H9 (cell line): ENCODE data around the gene ADAM22. TPM values are rescaled to one million over a fixed set of nuclear protein-coding genes. Genes with fewer than 3 reads are reported as not detected.

Experiments
- DNase-seq: peaks from one replicate; pipeline ENCODE4 v3.0.0-alpha.2; 2017
- H2AFZ ChIP-seq: one replicate; pipeline ENCODE4 v1.6.1; 2013; ENCODE audit warnings: mild to moderate bottlenecking, low read length, control low read depth, moderate library complexity
- H2AK5ac ChIP-seq: 2 replicates; pipeline ENCODE4 v1.6.1; 2013; ENCODE audit warnings: low read length, control low read depth, mixed read lengths; ENCODE audit not compliant: insufficient read length
- H2BK120ac ChIP-seq: one replicate; pipeline ENCODE4 v1.6.1; 2013; ENCODE audit warnings: low read depth, mild to moderate bottlenecking, low read length, control low read depth, inconsistent platforms; ENCODE audit not compliant: poor library complexity, severe bottlenecking
- H2BK12ac ChIP-seq: 2 replicates; pipeline ENCODE4 v1.6.1; 2013; ENCODE audit warnings: low read length, control low read depth, mixed read lengths, low read depth; ENCODE audit not compliant: insufficient read length
- H2BK15ac ChIP-seq: 2 replicates; pipeline ENCODE4 v1.6.1; 2013; ENCODE audit warnings: low read depth, low read length, control low read depth
- H2BK20ac ChIP-seq: one replicate; pipeline ENCODE4 v1.6.1; 2013; ENCODE audit warnings: low read depth, mild to moderate bottlenecking, low read length, control low read depth, inconsistent platforms; ENCODE audit not compliant: poor library complexity, severe bottlenecking
- H2BK5ac ChIP-seq: 2 replicates; pipeline ENCODE4 v1.6.1; 2013; ENCODE audit warnings: low read length, control low read depth, mixed read lengths; ENCODE audit not compliant: insufficient read length
- H3K14ac ChIP-seq: 2 replicates; pipeline ENCODE4 v1.6.1; 2013; ENCODE audit warnings: low read length, control low read depth; ENCODE audit not compliant: insufficient read depth
- H3K18ac ChIP-seq: 2 replicates; pipeline ENCODE4 v1.6.1; 2013; ENCODE audit warnings: low read depth, mild to moderate bottlenecking, mixed read lengths, low read length, control low read depth; ENCODE audit not compliant: insufficient read length
- H3K23ac ChIP-seq: 2 replicates; pipeline ENCODE4 v1.6.1; 2013; ENCODE audit warnings: low read length, control low read depth, mixed read lengths, low read depth; ENCODE audit not compliant: insufficient read length
- H3K23me2 ChIP-seq: 2 replicates; pipeline ENCODE4 v1.6.1; 2013; ENCODE audit warnings: low read depth, mild to moderate bottlenecking, mixed read lengths, low read length, control low read depth; ENCODE audit not compliant: insufficient read length, poor library complexity, severe bottlenecking
- H3K27ac ChIP-seq: 2 replicates; pipeline ENCODE4 v1.5.1; 2013; ENCODE audit warnings: low read length, control low read depth, mixed read lengths, low read depth; ENCODE audit not compliant: insufficient read length
- H3K27me3 ChIP-seq: 2 replicates; pipeline ENCODE4 v1.6.1; 2013; ENCODE audit warnings: low read length, control low read depth, inconsistent platforms; ENCODE audit not compliant: insufficient read depth
- H3K4ac ChIP-seq: 2 replicates; pipeline ENCODE4 v1.6.1; 2013; ENCODE audit warnings: low read depth, mild to moderate bottlenecking, control low read depth, inconsistent platforms, low read length, moderate library complexity
- H3K4me1 ChIP-seq: 2 replicates; pipeline ENCODE4 v1.6.1; 2013; ENCODE audit warnings: low read length, control low read depth, inconsistent platforms; ENCODE audit not compliant: insufficient read depth
- H3K4me2 ChIP-seq: 2 replicates; pipeline ENCODE4 v1.6.1; 2013; ENCODE audit warnings: low read length, control low read depth, mixed read lengths; ENCODE audit not compliant: insufficient read length, insufficient read depth
- H3K56ac ChIP-seq: 2 replicates; pipeline ENCODE4 v1.6.1; 2013; ENCODE audit warnings: low read depth, mild to moderate bottlenecking, mixed read lengths, low read length, control low read depth; ENCODE audit not compliant: insufficient read length
- H3K79me1 ChIP-seq: 2 replicates; pipeline ENCODE4 v1.6.1; 2013; ENCODE audit warnings: low read depth, mild to moderate bottlenecking, moderate library complexity, low read length, control low read depth, inconsistent platforms; ENCODE audit not compliant: insufficient read depth, poor library complexity, severe bottlenecking
- H3K79me2 ChIP-seq: 2 replicates; pipeline ENCODE4 v1.6.1; 2013; ENCODE audit warnings: low read length, control low read depth, inconsistent platforms; ENCODE audit not compliant: insufficient read depth
- H3K9ac ChIP-seq: 2 replicates; pipeline ENCODE4 v1.6.1; 2013; ENCODE audit warnings: low read length, control low read depth, mixed read lengths; ENCODE audit not compliant: insufficient read length; ENCODE audit errors: extremely low read depth
- H3K9me3 ChIP-seq: one replicate; pipeline ENCODE4 v1.6.1; 2013; ENCODE audit warnings: low read depth, low read length, inconsistent platforms; ENCODE audit not compliant: control insufficient read depth
- H3T11ph ChIP-seq: one replicate; pipeline ENCODE4 v1.6.1; 2013; ENCODE audit warnings: mild to moderate bottlenecking, low read length, control low read depth, inconsistent platforms
- H4K20me1 ChIP-seq: one replicate; pipeline ENCODE4 v1.6.1; 2013; ENCODE audit not compliant: control insufficient read depth, insufficient read length, insufficient read depth
- H4K5ac ChIP-seq: 2 replicates; pipeline ENCODE4 v1.6.1; 2013; ENCODE audit warnings: low read depth, mild to moderate bottlenecking, mixed read lengths, low read length, control low read depth; ENCODE audit not compliant: insufficient read length
- H4K8ac ChIP-seq: replicated peaks from 2 replicates; pipeline ENCODE4 v1.6.1; 2013; ENCODE audit warnings: low read length, control low read depth, mixed read lengths, low read depth; ENCODE audit not compliant: insufficient read length
- H4K91ac ChIP-seq: 2 replicates; pipeline ENCODE4 v1.6.1; 2013; ENCODE audit warnings: low read depth, mild to moderate bottlenecking, moderate library complexity, mixed read lengths, low read length, control low read depth; ENCODE audit not compliant: insufficient read length
- H3K27ac Mint-ChIP-seq, 3 experiments: 2 replicates in 2 of 3; 3 replicates in 1 of 3; pipeline ENCODE4 v1.8.0; 2020 to 2021; ENCODE audit warnings: mixed read lengths in 3 of 3, mild to moderate bottlenecking in 1 of 3, moderate library complexity in 1 of 3
- H3K27me3 Mint-ChIP-seq: 2 replicates; pipeline ENCODE4 v1.8.0; 2021; ENCODE audit warnings: low read depth, mild to moderate bottlenecking, moderate library complexity, mixed read lengths
- H3K36me3 Mint-ChIP-seq, 3 experiments: 2 replicates in 2 of 3; 3 replicates in 1 of 3; pipeline ENCODE4 v1.8.0; 2020 to 2021; ENCODE audit warnings: low read depth in 3 of 3, mixed read lengths in 3 of 3; ENCODE audit not compliant: insufficient read depth in 1 of 3
- H3K4me1 Mint-ChIP-seq, 2 experiments: 2 replicates each; pipeline ENCODE4 v1.8.0; 2020; ENCODE audit warnings: mixed read lengths in 2 of 2
- H3K4me3 Mint-ChIP-seq, 2 experiments: 2 replicates in 1 of 2; 3 replicates in 1 of 2; pipeline ENCODE4 v1.8.0; 2020 to 2021; ENCODE audit warnings: mild to moderate bottlenecking in 2 of 2, mixed read lengths in 2 of 2, moderate library complexity in 1 of 2
- H3K9me3 Mint-ChIP-seq, 2 experiments: 2 replicates in 1 of 2; 3 replicates in 1 of 2; pipeline ENCODE4 v1.8.0; 2020; ENCODE audit warnings: mild to moderate bottlenecking in 2 of 2, mixed read lengths in 2 of 2, moderate library complexity in 1 of 2
- WGBS: extraction: QIAGEN DNeasy Blood & Tissue Kit; methylation state at CpG from one replicate; pipeline ENCODE4 v1.1.7; 2013; ENCODE audit warnings: missing lambda C conversion rate, low lambda C conversion rate, mixed read lengths; ENCODE audit not compliant: insufficient read length; ENCODE audit errors: extremely low coverage; 5-methylcytosine and 5-hydroxymethylcytosine counted together
- total RNA-seq: library from RNA; stranded (reverse); gene quantifications from 2 replicates; pipeline ENCODE4 v1.2.1, GENCODE V29; 2021
- TF ChIP-seq, protein P1 (sequence below): fragments of 200-600 bp; sonication (generic); conservative IDR thresholded peaks from 3 replicates; pipeline ENCODE4 v1.8.0; 2021; ENCODE audit warnings: antibody characterized with exemption, mild to moderate bottlenecking

The ADAM22 gene
- total RNA-seq, 1 experiment from 2014 or later, result 8.7 TPM

DNA sequence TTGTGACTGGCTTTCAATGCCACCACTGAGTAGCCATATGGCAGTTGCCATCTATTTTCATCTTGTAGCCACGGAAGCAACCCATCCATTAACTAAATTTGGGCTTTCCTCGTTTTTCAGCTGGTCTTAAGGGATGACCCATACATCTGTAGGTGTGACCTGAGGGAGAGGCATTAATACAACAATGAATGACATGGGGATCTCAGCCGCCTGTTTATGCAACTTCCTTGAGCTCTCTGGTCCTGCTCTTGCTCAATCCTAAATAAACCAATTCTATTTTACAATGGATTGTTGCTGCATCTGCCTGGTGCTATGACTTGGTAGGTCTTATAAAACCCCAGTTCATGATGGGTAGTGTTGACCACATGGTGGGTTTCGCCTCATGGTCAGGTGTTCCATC is 21.9 kb upstream of the ADAM22 start:
- Mint-ChIP-seq H3K4me1 (no peaks in the 10 kb centered on the region), H3K4me3 (no peak overlapping the region), H3K9me3 (no peaks in the 10 kb centered on the region; a peak in 1 of 5 replicates), H3K27ac (no peak overlapping the region), H3K36me3 (peaks cover 6 to 14% (median 8%) of the 10 kb centered on the region in 3 experiments; a peak in 5 of 7 replicates), H3K27me3 (no peaks in the 10 kb centered on the region)
- no peaks in the 10 kb centered on the region for H3K23me2 ChIP-seq
- no peak overlapping the region for H3K23ac ChIP-seq
- no peak overlapping the region for H4K8ac ChIP-seq
- no peak overlapping the region for H2BK20ac ChIP-seq
- no peaks in the 10 kb centered on the region for H4K20me1 ChIP-seq
- H3K4ac ChIP-seq, result no peak overlapping the region
- no peak overlapping the region for H3K56ac ChIP-seq
- no peak overlapping the region for H3T11ph ChIP-seq
- H3K9ac ChIP-seq, result no peak overlapping the region
- no peak overlapping the region for H4K91ac ChIP-seq
- no peak overlapping the region for H2BK120ac ChIP-seq
- H3K14ac ChIP-seq, result no peak overlapping the region
- WGBS, result no CpG with 5 or more reads among the region's 4 CpGs
- no peak overlapping the region for H3K4me2 ChIP-seq
- no peaks in the 10 kb centered on the region for H3K79me1 ChIP-seq
- no peak overlapping the region for H2AFZ ChIP-seq
- H3K18ac ChIP-seq, result no peak overlapping the region
- no peak overlapping the region for H4K5ac ChIP-seq
- DNase-seq, result no peak
- H3K4me1 ChIP-seq, result no peaks in the 10 kb centered on the region
- TF ChIP-seq, protein P1, sequence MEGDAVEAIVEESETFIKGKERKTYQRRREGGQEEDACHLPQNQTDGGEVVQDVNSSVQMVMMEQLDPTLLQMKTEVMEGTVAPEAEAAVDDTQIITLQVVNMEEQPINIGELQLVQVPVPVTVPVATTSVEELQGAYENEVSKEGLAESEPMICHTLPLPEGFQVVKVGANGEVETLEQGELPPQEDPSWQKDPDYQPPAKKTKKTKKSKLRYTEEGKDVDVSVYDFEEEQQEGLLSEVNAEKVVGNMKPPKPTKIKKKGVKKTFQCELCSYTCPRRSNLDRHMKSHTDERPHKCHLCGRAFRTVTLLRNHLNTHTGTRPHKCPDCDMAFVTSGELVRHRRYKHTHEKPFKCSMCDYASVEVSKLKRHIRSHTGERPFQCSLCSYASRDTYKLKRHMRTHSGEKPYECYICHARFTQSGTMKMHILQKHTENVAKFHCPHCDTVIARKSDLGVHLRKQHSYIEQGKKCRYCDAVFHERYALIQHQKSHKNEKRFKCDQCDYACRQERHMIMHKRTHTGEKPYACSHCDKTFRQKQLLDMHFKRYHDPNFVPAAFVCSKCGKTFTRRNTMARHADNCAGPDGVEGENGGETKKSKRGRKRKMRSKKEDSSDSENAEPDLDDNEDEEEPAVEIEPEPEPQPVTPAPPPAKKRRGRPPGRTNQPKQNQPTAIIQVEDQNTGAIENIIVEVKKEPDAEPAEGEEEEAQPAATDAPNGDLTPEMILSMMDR, result no peak
- no peak overlapping the region for H2BK5ac ChIP-seq
- H3K9me3 ChIP-seq, result no peaks in the 10 kb centered on the region
- H2BK12ac ChIP-seq, result no peak overlapping the region
- no peak overlapping the region for H2BK15ac ChIP-seq
- H3K79me2 ChIP-seq, result no peaks in the 10 kb centered on the region
- H3K27me3 ChIP-seq, result no peaks in the 10 kb centered on the region
- no peak overlapping the region for H3K27ac ChIP-seq
- no peak overlapping the region for H2AK5ac ChIP-seq
